Aorta (tissue), 5 donors: Measurements from ENCODE around the gene PHRF1. TPM values are rescaled to one million over a fixed set of nuclear protein-coding genes. Genes with fewer than 3 reads are reported as not detected.

ENCODE experiments used
- ATAC-seq: fragments of 200-7000 bp; cut with Tn5 transposase; one replicate; pipeline ENCODE4 v1.9.1; 2022; ENCODE audit warnings: moderate library complexity; ENCODE audit not compliant: low FRiP score
- DNase-seq, 2 donors: peaks; one replicate each; pipeline ENCODE4 v3.0.0-alpha.2; 2020
- H3K27ac ChIP-seq, 2 donors: one replicate each; pipeline ENCODE4 v1.5.1; 2013; ENCODE audit warnings: low read length in 2 of 2, mild to moderate bottlenecking in 2 of 2, moderate library complexity in 2 of 2, control low read depth in 1 of 2, inconsistent platforms in 1 of 2, low read depth in 1 of 2
- H3K27me3 ChIP-seq, 2 donors: one replicate each; pipeline ENCODE4 v1.6.1; 2013; ENCODE audit warnings: control low read depth in 1 of 2, low read length in 1 of 2, mild to moderate bottlenecking in 1 of 2, moderate library complexity in 1 of 2; ENCODE audit not compliant: insufficient read depth in 2 of 2, control insufficient read depth in 1 of 2
- H3K36me3 ChIP-seq, 2 donors: one replicate each; pipeline ENCODE4 v1.6.1; 2013; ENCODE audit warnings: control low read depth in 1 of 2, low read length in 1 of 2, mild to moderate bottlenecking in 1 of 2; ENCODE audit not compliant: insufficient read depth in 2 of 2, control insufficient read depth in 1 of 2
- H3K4me1 ChIP-seq, 2 donors: one replicate each; pipeline ENCODE4 v1.6.1; 2013; ENCODE audit warnings: low read length in 2 of 2, control low read depth in 1 of 2, mild to moderate bottlenecking in 1 of 2, moderate library complexity in 1 of 2; ENCODE audit not compliant: insufficient read depth in 2 of 2, control insufficient read depth in 1 of 2
- H3K4me3 ChIP-seq, 2 donors: one replicate each; pipeline ENCODE4 v1.5.1; 2013; ENCODE audit warnings: low read length in 2 of 2, control low read depth in 1 of 2, mild to moderate bottlenecking in 1 of 2
- H3K9me3 ChIP-seq: one replicate; pipeline ENCODE4 v1.6.1; 2013; ENCODE audit warnings: mild to moderate bottlenecking, low read length; ENCODE audit not compliant: control insufficient read depth
- WGBS, 2 donors: extraction: QIAGEN DNeasy Blood & Tissue Kit; methylation state at CpG; one replicate each; pipeline ENCODE4 v1.1.7; 2013; 5-methylcytosine and 5-hydroxymethylcytosine counted together
- intact Hi-C, 2 donors: fragments of 100-400 bp; cut with DNase I; formaldehyde crosslinking; loops; one replicate each; pipeline versions ENCODE4 v1.14.2 to v1.15.0; 2022
- polyA plus RNA-seq, 2 donors: library from polyadenylated mRNA; stranded (reverse); fragments of 200-250 nt; gene quantifications; one replicate each; pipeline ENCODE4 v1.2.3, GENCODE V29; 2013
- total RNA-seq, 2 donors: library from RNA; stranded (reverse); fragmentation: NEBNext Ultra II Directional; extraction: Animal tissue kit (Norgen Biotek cat#: 25700); gene quantifications; one replicate each; pipeline ENCODE4 v1.2.1, GENCODE V29; 2021
- donor health status: healthy with polysubstance abuse.
- donor health status: Bipolar disorder and iron deficiency.
- donor health status: DM: no; HTN: no; CAD: no.
- donor health status: DM: no; HTN: no; CAD: no.
- donor health status: DM: yes; HTN: yes; CAD: no.

Gene PHRF1
- total and polyA plus RNA-seq, 4 donors = 7.6 to 32.4 (median 22.4) TPM

DNA sequence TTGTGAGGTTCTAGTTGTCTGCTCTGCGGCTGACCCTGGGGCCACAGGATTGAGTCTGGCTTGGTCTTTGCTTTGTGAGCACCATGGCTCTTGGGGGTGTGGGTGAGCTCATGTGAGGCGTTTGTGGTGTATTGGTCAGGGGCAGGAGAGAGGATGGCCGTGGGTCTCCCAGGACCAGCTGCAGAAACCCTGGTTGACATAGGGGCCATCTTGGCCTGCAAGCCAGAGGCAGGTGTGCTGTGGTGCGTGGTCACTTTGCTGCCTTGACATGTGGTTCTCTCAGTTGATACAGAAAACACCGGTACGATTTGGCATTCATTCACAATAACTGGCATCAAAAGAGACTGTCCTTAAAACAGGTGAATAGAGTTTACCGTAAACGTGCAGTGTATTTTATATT lies 11.3 kb downstream of the PHRF1 start:
- Histone ChIP-seq H3K4me1 (no peaks in the 10 kb centered on the region), H3K9me3 (no peaks in the 10 kb centered on the region), H3K27ac (no peak overlapping the region), H3K36me3 (peaks cover 3 to 5% of the 10 kb centered on the region in 2 donors), H3K27me3 (no peaks in the 10 kb centered on the region), H3K4me3 (no peak overlapping the region)
- ATAC-seq (no peak), DNase-seq (no peak)
- intact Hi-C loops = no loop called here
- 82 to 84% methylated on average over 8 of the region's 8 CpGs for WGBS, 2 donors

DNA sequence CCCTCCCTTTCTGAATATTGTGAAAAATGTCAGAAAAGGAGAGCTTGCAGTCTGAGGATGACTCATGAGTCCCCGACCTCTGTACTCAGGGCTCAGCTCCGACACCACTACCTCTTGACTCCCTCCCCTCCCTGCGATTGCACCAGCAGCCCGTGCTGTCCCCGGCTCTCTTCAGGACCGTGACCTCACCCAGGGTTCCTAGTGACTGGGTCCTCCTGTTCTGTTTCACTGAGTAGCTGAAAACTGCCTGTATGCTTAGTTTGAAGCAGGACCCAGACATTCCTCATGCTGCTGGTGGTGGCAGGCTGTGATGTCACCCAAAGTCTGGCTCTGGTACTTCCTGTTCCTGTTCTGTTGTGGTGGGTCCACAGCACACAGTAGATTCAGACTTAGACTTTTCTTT lies 11.7 kb downstream of the PHRF1 start:
- DNase-seq (no peak), ATAC-seq (no peak)
- intact Hi-C loops = no loop called here
- Histone ChIP-seq H3K27ac (no peak overlapping the region), H3K27me3 (no peaks in the 10 kb centered on the region), H3K4me1 (no peaks in the 10 kb centered on the region), H3K36me3 (peaks cover 3 to 8% of the 10 kb centered on the region in 2 donors), H3K9me3 (no peaks in the 10 kb centered on the region), H3K4me3 (no peak overlapping the region)
- 61 to 73% methylated on average over 6 of the region's 6 CpGs for WGBS, 2 donors

DNA sequence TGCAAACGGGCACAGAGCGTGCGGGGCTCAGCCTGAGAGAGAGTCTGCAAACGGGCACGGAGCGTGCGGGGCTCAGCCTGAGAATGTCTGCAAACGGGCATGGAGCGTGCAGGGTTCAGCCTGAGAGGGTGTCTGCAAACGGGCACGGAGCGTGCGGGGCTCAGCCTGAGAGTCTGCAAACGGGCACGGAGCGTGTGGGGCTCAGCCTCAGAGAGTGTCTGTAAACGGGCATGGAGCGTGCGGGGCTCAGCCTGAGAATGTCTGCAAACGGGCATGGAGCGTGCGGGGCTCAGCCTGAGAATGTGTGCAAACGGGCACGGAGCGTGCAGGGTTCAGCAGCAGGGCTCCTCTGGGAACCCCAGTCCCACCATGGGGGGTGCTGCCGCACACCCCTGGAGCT lies 13.5 kb downstream of the PHRF1 start:
- WGBS, 2 donors = 94% methylated on average over 26 of the region's 26 CpGs
- intact Hi-C loops = no loop called here
- Histone ChIP-seq H3K36me3 (peaks cover 3 to 10% of the 10 kb centered on the region in 2 donors), H3K27me3 (no peaks in the 10 kb centered on the region), H3K4me3 (no peak overlapping the region), H3K27ac (no peak overlapping the region), H3K9me3 (no peaks in the 10 kb centered on the region), H3K4me1 (no peaks in the 10 kb centered on the region)
- no peak for ATAC-seq
- no peak for DNase-seq

DNA sequence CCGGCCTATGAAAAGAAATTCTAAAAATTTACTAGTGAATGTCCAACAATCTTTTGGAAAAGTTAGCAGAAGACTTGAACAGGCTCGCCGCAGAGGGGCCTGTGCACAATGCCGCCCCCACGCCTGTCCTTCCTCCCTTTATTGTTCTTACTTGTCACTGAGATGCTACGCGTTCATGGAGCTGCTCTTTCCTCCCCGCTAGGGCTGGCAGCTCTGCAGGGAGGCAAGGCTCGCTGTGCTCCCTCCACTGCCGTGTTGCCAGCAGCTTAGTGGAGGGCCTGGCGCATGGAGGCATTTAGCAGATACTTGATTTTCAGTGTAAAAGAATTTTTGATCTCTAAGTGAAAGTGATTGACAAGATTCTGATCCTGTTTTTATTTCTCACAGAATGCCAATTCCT lies 14.7 kb downstream of the PHRF1 start:
- H3K27me3 ChIP-seq = no peaks in the 10 kb centered on the region
- 80 to 84% methylated on average over 11 of the region's 11 CpGs for WGBS, 2 donors
- no peak overlapping the region for H3K27ac ChIP-seq
- intact Hi-C loops = no loop called here
- no peak overlapping the region for H3K4me3 ChIP-seq
- H3K9me3 ChIP-seq = no peaks in the 10 kb centered on the region
- peaks cover 3 to 10% of the 10 kb centered on the region in 2 donors for H3K36me3 ChIP-seq
- ATAC-seq = no peak
- no peak for DNase-seq
- no peaks in the 10 kb centered on the region for H3K4me1 ChIP-seq

DNA sequence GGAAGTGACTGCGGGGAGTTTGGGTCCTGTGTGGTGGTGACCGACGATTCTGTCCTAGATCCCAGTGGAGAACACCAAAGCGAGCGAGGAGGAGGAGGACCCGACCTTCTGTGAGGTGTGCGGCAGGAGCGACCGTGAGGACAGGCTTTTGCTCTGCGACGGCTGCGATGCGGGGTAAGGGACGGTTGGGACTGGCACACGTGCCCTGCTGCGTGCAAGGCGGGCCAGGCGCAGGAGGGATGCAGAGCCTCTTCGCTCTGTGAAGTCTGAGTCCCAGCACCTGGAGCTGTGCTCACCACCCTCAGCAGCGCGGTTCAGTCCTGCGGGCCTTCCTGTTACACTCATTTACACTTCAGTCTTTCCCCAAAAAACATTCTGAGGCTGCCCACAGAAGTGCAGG lies 16.2 kb downstream of the PHRF1 start:
- peaks cover 3 to 13% of the 10 kb centered on the region in 2 donors for H3K36me3 ChIP-seq
- 93 to 96% methylated on average over 22 of the region's 22 CpGs for WGBS, 2 donors
- intact Hi-C loops = no loop called here
- no peaks in the 10 kb centered on the region for H3K9me3 ChIP-seq
- H3K27ac ChIP-seq = no peak overlapping the region
- no peak overlapping the region for H3K4me3 ChIP-seq
- no peaks in the 10 kb centered on the region for H3K4me1 ChIP-seq
- ATAC-seq (no peak), DNase-seq (no peak)
- H3K27me3 ChIP-seq = no peaks in the 10 kb centered on the region

DNA sequence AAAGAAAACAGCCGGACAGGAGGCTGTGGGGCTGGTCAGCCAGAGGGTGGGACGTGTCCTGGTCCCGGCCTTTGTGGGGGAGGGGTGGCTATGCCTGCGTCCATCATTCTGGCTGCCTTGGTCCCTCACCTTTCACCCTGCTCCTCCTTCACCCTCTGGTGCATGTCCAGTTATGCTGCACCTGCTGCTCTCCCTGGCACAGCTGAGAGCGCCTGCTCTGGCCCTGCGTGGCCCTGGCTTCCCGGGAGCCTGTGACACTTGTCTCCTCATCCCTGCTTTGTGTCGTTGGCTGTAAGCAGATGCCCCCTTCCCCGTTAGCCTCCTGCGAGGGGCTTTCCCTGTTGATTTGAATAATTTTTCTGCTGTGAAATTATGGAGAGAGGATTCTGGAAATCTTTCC lies 16.6 kb downstream of the PHRF1 start:
- Histone ChIP-seq H3K27ac (no peak overlapping the region), H3K9me3 (no peaks in the 10 kb centered on the region), H3K4me3 (no peak overlapping the region), H3K4me1 (no peaks in the 10 kb centered on the region), H3K27me3 (no peaks in the 10 kb centered on the region), H3K36me3 (peaks cover 3 to 15% of the 10 kb centered on the region in 2 donors)
- intact Hi-C loops = no loop called here
- ATAC-seq (no peak), DNase-seq (no peak)
- WGBS, 2 donors = 89 to 90% methylated on average over 9 to 10 of the region's 10 CpGs

DNA sequence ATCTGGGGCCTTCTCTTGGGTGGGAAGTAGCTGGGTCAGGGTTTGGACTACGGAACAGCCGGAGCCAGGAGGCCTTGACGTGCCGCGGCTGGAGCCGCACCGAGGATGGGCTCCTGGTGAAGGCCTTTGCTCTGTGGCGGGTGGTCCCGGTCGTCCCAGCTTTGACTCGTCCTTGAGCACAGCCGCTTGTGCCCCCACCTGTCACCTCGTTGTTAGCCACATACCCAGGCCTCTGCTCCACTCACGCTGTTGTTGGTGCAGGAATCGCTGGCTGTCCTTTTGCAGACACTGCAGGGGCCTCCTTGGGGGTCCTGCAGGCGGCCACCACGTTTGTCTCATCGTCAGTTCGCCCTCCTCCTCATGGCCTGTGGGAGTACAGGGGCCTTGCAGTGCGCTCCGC lies 17.1 kb downstream of the PHRF1 start:
- Histone ChIP-seq H3K4me1 (no peaks in the 10 kb centered on the region), H3K9me3 (no peaks in the 10 kb centered on the region), H3K27ac (no peak overlapping the region), H3K4me3 (no peak overlapping the region), H3K36me3 (peaks cover 3 to 17% of the 10 kb centered on the region in 2 donors), H3K27me3 (no peaks in the 10 kb centered on the region)
- DNase-seq (no peak), ATAC-seq (no peak)
- intact Hi-C loops = no loop called here
- 92 to 93% methylated on average over 19 to 21 of the region's 21 CpGs for WGBS, 2 donors

DNA sequence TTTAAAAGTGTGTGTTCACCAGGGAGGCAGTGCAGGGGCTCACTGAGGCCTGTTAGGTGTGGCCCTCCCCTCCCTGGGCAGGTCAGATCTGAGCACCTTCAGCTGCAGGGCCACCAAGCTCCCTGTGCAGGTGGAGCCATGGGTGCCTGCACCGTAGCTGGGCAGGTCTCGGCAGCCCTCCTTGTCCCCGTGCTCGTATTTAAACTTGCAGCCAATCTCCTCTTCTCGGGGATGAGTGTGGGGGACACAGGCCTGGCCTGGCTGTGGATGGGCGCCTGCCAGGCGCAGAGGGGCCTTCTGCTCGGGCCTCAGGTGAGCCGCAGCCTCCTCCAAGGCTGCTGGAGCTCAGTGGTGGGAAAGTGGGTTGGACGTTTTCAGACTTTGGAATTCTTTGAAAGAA lies 19.1 kb downstream of the PHRF1 start:
- 89 to 91% methylated on average over 10 of the region's 10 CpGs for WGBS, 2 donors
- no peak for ATAC-seq
- DNase-seq = no peak

DNA sequence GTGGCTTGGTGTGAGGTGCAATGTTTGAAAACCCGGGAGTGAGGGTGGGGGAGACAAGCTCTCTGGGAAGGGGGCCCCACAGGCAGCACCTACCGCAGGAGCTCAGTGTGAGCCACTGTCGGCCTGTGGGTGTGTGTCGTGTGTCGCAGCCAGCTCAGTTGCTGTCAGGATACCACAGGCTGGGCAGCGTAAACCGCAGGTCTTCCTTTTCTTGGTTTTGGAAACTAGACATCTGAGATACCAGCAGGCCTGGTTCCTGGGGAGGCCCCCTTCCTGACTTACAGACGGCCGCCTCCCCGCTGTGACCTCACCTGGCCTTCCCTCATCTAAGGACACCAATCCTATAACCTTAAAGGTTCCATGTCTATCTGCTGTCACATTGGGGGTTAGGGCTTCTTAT lies 20.1 kb downstream of the PHRF1 start:
- intact Hi-C loops = no loop called here
- peaks cover 2 to 17% of the 10 kb centered on the region in 2 donors for H3K36me3 ChIP-seq
- 86 to 91% methylated on average over 10 of the region's 10 CpGs for WGBS, 2 donors

More for the DNA sequence above, 19.1 kb downstream of the PHRF1 start:
- Histone ChIP-seq H3K4me3 (no peak overlapping the region), H3K36me3 (peaks cover 0 to 17% of the 10 kb centered on the region in 2 donors), H3K27me3 (no peaks in the 10 kb centered on the region), H3K9me3 (no peaks in the 10 kb centered on the region), H3K27ac (no peak overlapping the region), H3K4me1 (no peaks in the 10 kb centered on the region)
- intact Hi-C loops = no loop called here

More for the DNA sequence above, 20.1 kb downstream of the PHRF1 start:
- no peak overlapping the region for H3K4me3 ChIP-seq
- DNase-seq = no peak
- H3K9me3 ChIP-seq = no peaks in the 10 kb centered on the region
- H3K27ac ChIP-seq = no peak overlapping the region
- no peaks in the 10 kb centered on the region for H3K4me1 ChIP-seq
- no peaks in the 10 kb centered on the region for H3K27me3 ChIP-seq
- no peak for ATAC-seq
